ENCODE data around the gene PPM1M. TPM values are rescaled to one million over a fixed set of nuclear protein-coding genes. Genes with fewer than 3 reads are reported as not detected.
A peak's percentile ranks its signal among the peaks of the same experiment; 100 is the strongest.

The PPM1M gene
- total and polyA plus RNA-seq, 2 experiments from 2014 or later: 2.2 to 4.0 TPM

DNA sequence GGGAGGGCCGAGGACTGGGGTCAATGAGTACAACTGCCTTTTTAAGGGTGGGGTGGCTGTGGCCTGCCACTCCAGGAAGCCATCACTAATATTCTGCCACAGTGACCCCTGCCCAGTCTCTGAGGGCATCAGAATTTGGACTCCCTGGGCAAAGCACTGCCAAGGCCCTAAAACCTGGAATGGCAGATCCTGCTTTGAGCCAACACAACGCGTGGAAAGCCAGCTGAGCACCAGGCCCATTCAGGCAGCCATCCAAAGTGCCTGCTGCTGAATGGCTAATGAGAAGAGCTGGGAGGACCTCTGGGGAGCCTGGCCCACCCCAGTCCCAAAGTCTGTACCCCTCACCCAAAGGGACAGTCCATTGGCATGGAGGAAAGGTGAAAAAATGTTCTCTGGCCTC is 11.6 kb upstream of the PPM1M start:
- Histone ChIP-seq H2AFZ (no peak overlapping the region), H3F3A (replicated peaks; ENCODE audit: low read depth) (peaks cover 10% of the 10 kb centered on the region; the same call in 1 of the 2 replicates), H3K4me2 (no peak overlapping the region), H3K4me1 (ENCODE audit: insufficient read depth) (peaks cover 23% of the 10 kb centered on the region), H3K27me3 (ENCODE audit: insufficient read depth) (no peaks in the 10 kb centered on the region), H3K27ac (ENCODE audit: low read depth) (no peak overlapping the region), H3K4me3 (no peak overlapping the region), H3K36me3 (ENCODE audit: insufficient read depth) (peaks cover 3% of the 10 kb centered on the region; the same call in 1 of the 2 replicates), H3K9me2 (ENCODE audit: insufficient read depth) (no peaks in the 10 kb centered on the region), H4K20me1 (replicated peaks; ENCODE audit: insufficient read depth) (0 out of 2 replicates have a peak, but pooled peaks cover 5% of the 10 kb centered on the region), H3K79me2 (replicated peaks; ENCODE audit: insufficient read depth) (peaks cover 21% of the 10 kb centered on the region)
- no peaks in the 10 kb centered on the region for H3K9me3 Mint-ChIP-seq
- H3K36me3 Mint-ChIP-seq (ENCODE audit: low read depth): peaks cover 24% of the 10 kb centered on the region
- TF ChIP-seq NANOG (IDR thresholded peaks at IDR 0.05; ENCODE audit: borderline replicate concordance): no peak
- TF ChIP-seq, protein P1, sequence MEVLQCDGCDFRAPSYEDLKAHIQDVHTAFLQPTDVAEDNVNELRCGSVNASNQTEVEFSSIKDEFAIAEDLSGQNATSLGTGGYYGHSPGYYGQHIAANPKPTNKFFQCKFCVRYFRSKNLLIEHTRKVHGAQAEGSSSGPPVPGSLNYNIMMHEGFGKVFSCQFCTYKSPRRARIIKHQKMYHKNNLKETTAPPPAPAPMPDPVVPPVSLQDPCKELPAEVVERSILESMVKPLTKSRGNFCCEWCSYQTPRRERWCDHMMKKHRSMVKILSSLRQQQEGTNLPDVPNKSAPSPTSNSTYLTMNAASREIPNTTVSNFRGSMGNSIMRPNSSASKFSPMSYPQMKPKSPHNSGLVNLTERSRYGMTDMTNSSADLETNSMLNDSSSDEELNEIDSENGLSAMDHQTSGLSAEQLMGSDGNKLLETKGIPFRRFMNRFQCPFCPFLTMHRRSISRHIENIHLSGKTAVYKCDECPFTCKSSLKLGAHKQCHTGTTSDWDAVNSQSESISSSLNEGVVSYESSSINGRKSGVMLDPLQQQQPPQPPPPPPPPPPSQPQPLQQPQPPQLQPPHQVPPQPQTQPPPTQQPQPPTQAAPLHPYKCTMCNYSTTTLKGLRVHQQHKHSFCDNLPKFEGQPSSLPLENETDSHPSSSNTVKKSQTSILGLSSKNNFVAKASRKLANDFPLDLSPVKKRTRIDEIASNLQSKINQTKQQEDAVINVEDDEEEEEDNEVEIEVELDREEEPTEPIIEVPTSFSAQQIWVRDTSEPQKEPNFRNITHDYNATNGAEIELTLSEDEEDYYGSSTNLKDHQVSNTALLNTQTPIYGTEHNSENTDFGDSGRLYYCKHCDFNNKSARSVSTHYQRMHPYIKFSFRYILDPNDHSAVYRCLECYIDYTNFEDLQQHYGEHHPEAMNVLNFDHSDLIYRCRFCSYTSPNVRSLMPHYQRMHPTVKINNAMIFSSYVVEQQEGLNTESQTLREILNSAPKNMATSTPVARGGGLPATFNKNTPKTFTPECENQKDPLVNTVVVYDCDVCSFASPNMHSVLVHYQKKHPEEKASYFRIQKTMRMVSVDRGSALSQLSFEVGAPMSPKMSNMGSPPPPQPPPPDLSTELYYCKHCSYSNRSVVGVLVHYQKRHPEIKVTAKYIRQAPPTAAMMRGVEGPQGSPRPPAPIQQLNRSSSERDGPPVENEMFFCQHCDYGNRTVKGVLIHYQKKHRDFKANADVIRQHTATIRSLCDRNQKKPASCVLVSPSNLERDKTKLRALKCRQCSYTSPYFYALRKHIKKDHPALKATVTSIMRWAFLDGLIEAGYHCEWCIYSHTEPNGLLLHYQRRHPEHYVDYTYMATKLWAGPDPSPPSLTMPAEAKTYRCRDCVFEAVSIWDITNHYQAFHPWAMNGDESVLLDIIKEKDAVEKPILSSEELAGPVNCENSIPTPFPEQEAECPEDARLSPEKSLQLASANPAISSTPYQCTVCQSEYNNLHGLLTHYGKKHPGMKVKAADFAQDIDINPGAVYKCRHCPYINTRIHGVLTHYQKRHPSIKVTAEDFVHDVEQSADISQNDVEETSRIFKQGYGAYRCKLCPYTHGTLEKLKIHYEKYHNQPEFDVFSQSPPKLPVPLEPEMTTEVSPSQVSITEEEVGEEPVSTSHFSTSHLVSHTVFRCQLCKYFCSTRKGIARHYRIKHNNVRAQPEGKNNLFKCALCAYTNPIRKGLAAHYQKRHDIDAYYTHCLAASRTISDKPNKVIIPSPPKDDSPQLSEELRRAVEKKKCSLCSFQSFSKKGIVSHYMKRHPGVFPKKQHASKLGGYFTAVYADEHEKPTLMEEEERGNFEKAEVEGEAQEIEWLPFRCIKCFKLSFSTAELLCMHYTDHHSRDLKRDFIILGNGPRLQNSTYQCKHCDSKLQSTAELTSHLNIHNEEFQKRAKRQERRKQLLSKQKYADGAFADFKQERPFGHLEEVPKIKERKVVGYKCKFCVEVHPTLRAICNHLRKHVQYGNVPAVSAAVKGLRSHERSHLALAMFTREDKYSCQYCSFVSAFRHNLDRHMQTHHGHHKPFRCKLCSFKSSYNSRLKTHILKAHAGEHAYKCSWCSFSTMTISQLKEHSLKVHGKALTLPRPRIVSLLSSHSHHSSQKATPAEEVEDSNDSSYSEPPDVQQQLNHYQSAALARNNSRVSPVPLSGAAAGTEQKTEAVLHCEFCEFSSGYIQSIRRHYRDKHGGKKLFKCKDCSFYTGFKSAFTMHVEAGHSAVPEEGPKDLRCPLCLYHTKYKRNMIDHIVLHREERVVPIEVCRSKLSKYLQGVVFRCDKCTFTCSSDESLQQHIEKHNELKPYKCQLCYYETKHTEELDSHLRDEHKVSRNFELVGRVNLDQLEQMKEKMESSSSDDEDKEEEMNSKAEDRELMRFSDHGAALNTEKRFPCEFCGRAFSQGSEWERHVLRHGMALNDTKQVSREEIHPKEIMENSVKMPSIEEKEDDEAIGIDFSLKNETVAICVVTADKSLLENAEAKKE (CRISPR knock-in tag; IDR thresholded peaks at IDR 0.05): no peak
- no peak for TF ChIP-seq STAT1 (IDR thresholded peaks at IDR 0.05; ENCODE audit: unreplicated experiment)
- TF ChIP-seq CREB1 (CRISPR knock-in tag; IDR thresholded peaks at IDR 0.05; ENCODE audit: low read depth): no peak
- no peak for TF ChIP-seq POLR2AphosphoS5 (IDR thresholded peaks at IDR 0.05; ENCODE audit: low read depth)
- no peak for ATAC-seq
- H3K27ac Mint-ChIP-seq: peak overlapping the region; percentile 83
- H3K4me3 Mint-ChIP-seq: no peak overlapping the region
- peaks cover 36% of the 10 kb centered on the region for H3K4me1 Mint-ChIP-seq
- H3K27me3 Mint-ChIP-seq (ENCODE audit: insufficient read depth, low read depth, poor library complexity): peaks cover 10% of the 10 kb centered on the region
- DNase-seq (ENCODE audit: low spot score): no peak

Data from GM23338 (cell line).